ENCODE results near the gene ADH1B.

The ADH1B gene

DNA sequence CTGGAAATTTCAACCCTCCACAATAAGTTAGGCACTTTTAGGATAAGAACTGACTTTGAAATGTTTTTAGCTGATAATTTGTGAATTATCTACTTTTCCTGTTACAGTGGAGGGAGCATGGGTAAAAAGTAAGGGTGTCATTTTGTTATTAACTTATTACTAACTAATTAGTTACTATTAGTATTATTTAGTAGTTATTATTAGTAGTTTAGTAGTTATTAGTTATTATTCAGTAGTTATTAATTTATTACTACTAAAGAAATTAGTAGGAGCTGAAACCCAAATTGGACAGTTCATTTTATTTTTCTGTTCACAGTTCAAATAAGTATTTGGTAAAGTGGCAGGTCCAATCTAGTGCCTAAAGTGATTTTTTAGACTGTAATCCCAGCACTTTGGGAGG lies 35.8 kb downstream of the ADH1B start:
- H3K4me3 ChIP-seq = no peak overlapping the region
- intact Hi-C loops (cut with DNase I; ENCODE audit: low total_unique reads) = no loop called here
- H3K27me3 ChIP-seq = no peaks in the 10 kb centered on the region
- no peak for TF ChIP-seq CTCF (IDR thresholded peaks at IDR 0.05)
- no peaks in the 10 kb centered on the region for H3K9me3 ChIP-seq
- peaks cover 0 to 17% (median 3%) of the 10 kb centered on the region in 4 donors for H3K4me1 ChIP-seq
- DNase-seq = no peak
- H3K27ac ChIP-seq = no peak overlapping the region
- no peaks in the 10 kb centered on the region for H3K36me3 ChIP-seq

GRCh38 chr4:99282731-99283130 lies 38.5 kb downstream of the ADH1B start:
- no peaks in the 10 kb centered on the region for H3K9me3 ChIP-seq
- H3K36me3 ChIP-seq = no peaks in the 10 kb centered on the region
- intact Hi-C loops (cut with DNase I; ENCODE audit: low total_unique reads) = no loop called here
- TF ChIP-seq CTCF (IDR thresholded peaks at IDR 0.05) = no peak
- no peak overlapping the region for H3K4me3 ChIP-seq
- H3K27ac ChIP-seq = no peak overlapping the region
- no peak for DNase-seq
- peaks cover 0 to 17% (median 3%) of the 10 kb centered on the region in 4 donors for H3K4me1 ChIP-seq
- no peaks in the 10 kb centered on the region for H3K27me3 ChIP-seq

DNA sequence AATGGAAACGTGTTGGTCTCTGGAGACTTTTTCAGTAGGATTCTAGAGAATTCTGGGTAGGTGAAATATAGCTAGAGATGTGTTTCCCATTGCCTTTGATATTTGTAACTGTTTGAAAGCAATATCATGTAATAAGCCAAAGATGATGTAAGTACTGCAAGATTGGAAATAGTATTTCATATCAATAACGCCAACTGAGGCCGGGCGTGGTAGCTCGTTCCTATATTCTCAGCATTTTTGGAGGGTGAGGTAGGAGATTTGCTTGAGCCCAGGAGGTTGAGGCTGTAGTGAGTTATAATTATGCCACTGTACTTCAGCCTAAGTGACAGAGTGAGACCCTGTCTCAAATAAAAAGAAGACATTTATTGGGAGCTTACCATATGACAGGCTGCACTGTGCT lies 39.9 kb downstream of the ADH1B start:
- Histone ChIP-seq H3K27me3 (no peaks in the 10 kb centered on the region), H3K36me3 (no peaks in the 10 kb centered on the region), H3K27ac (no peak overlapping the region), H3K9me3 (no peaks in the 10 kb centered on the region), H3K4me3 (no peak overlapping the region), H3K4me1 (peaks cover 0 to 17% (median 3%) of the 10 kb centered on the region in 4 donors)
- DNase-seq = no peak
- TF ChIP-seq CTCF (IDR thresholded peaks at IDR 0.05) = no peak
- intact Hi-C loops (cut with DNase I; ENCODE audit: low total_unique reads) = no loop called here

- H3K4me3 ChIP-seq = no peak overlapping the region
- no peak for DNase-seq
- intact Hi-C loops (cut with DNase I; ENCODE audit: low total_unique reads) = no loop called here
- no peak overlapping the region for H3K27ac ChIP-seq
- no peak for TF ChIP-seq CTCF (IDR thresholded peaks at IDR 0.05)
- H3K27me3 ChIP-seq = no peaks in the 10 kb centered on the region
- H3K36me3 ChIP-seq = no peaks in the 10 kb centered on the region
- no peaks in the 10 kb centered on the region for H3K9me3 ChIP-seq
- no peaks in the 10 kb centered on the region for H3K4me1 ChIP-seq
Measured at GRCh38 chr4:99276417-99276816, 44.8 kb downstream of the ADH1B start.

GRCh38 chr4:99275885-99276284 lies 45.3 kb downstream of the ADH1B start:
- no peaks in the 10 kb centered on the region for H3K4me1 ChIP-seq
- no peak for TF ChIP-seq CTCF (IDR thresholded peaks at IDR 0.05)
- H3K27me3 ChIP-seq = no peaks in the 10 kb centered on the region
- intact Hi-C loops (cut with DNase I; ENCODE audit: low total_unique reads) = no loop called here
- H3K36me3 ChIP-seq = no peaks in the 10 kb centered on the region
- no peaks in the 10 kb centered on the region for H3K9me3 ChIP-seq
- H3K4me3 ChIP-seq = no peak overlapping the region
- no peak for DNase-seq
- no peak overlapping the region for H3K27ac ChIP-seq

GRCh38 chr4:99275050-99275449 lies 46.2 kb downstream of the ADH1B start:
- intact Hi-C loops (cut with DNase I; ENCODE audit: low total_unique reads) = no loop called here
- peaks cover 0 to 6% (median 0%) of the 10 kb centered on the region in 3 donors for H3K9me3 ChIP-seq
- H3K36me3 ChIP-seq = no peaks in the 10 kb centered on the region
- H3K4me3 ChIP-seq = no peak overlapping the region
- no peaks in the 10 kb centered on the region for H3K4me1 ChIP-seq
- no peak for DNase-seq
- no peaks in the 10 kb centered on the region for H3K27me3 ChIP-seq
- no peak for TF ChIP-seq CTCF (IDR thresholded peaks at IDR 0.05)
- no peak overlapping the region for H3K27ac ChIP-seq

Measured in tibial artery (tissue), 4 donors.